ENCODE data around the gene BMI1.

DNA sequence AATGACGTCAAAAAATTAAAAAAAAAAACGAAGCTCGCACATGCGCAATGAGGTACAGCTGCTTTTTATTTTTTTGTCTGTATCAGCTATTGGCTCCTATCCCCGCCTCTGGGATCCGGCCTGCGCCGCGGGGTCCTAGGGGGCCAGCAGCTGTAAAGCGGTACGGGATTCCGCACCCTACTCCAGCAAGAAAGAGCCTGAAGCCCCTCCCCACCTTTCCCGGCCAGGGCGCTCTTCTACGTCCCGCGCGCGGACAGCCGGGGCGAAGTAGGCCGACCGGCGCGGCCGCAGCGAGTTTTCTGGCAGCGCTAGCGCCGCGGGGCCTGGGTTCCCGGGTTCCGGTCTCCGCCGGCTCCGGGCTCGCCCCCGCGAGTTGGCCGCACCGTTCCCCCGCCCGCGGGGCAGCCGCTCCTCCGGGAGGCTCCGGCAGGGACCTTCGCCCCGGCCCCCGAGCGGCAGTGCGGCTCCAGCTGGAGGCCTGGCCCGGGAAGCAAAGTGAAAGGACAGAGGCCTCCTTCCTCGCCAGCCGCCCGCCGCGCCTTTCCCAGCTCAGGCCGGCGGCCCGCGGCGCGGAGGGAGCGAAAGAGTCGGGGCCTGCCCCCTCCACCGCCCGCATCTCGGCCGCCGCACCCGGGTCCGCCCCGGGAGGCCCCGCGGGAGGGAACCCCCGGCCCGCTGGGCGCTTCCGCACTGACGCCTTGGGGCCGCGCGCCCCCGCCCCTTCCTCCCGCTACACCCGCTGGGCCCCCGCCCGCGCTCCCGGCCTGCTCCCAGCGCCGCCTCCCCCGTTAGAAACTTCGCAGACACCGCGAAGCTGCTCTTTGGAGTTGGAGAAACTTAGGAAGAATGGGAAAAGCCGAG, 19.7 kb downstream of the BMI1 start:
- TF ChIP-seq, protein P1, sequence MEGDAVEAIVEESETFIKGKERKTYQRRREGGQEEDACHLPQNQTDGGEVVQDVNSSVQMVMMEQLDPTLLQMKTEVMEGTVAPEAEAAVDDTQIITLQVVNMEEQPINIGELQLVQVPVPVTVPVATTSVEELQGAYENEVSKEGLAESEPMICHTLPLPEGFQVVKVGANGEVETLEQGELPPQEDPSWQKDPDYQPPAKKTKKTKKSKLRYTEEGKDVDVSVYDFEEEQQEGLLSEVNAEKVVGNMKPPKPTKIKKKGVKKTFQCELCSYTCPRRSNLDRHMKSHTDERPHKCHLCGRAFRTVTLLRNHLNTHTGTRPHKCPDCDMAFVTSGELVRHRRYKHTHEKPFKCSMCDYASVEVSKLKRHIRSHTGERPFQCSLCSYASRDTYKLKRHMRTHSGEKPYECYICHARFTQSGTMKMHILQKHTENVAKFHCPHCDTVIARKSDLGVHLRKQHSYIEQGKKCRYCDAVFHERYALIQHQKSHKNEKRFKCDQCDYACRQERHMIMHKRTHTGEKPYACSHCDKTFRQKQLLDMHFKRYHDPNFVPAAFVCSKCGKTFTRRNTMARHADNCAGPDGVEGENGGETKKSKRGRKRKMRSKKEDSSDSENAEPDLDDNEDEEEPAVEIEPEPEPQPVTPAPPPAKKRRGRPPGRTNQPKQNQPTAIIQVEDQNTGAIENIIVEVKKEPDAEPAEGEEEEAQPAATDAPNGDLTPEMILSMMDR (IDR thresholded peaks at IDR 0.05; ENCODE audit: low read depth, low read length) = no peak
- peak; percentile 16 for TF ChIP-seq POLR2A (IDR thresholded peaks at IDR 0.05; ENCODE audit: extremely low read depth, insufficient read length)
